ENCODE measurements around the gene DNAJC12.
"Not testable (repeated sequence)": the region's sequence is repeated elsewhere in the genome, so short reads cannot be mapped to it uniquely, and the experiment has no call there.

DNAJC12 gene

DNA sequence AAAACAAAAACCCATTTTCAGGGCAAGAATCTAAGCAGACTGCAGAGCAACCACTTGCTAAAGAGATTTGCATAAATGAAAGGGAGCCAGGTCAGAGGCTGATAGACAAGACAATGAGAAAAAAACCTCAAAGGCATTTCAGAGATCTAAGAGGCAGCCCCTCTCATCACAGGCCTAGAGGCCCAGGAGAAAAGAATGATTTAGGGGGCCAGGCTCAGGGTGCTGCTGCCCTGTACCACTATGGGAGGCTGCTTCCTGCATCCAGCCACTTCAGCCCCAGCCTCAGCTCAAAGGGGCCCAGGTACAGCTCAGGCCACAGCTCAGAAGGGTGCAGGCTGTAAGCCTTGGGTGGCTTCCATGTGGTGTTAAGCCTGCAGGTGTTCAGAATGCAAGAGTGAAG is 3.7 kb upstream of the DNAJC12 start:
- in situ Hi-C loops (cut with MboI; ENCODE audit: low sequenced_read_pairs), result no loop called here

- in situ Hi-C loops (cut with MboI; ENCODE audit: low sequenced_read_pairs), result no loop called here
These were observed 2.0 kb upstream of the DNAJC12 start for GRCh38 chr10:67839951-67840350.

- in situ Hi-C loops (cut with MboI; ENCODE audit: low sequenced_read_pairs), result not testable (repeated sequence)
These were observed 1.5 kb upstream of the DNAJC12 start for GRCh38 chr10:67839511-67839910.

GRCh38 chr10:67836972-67837371 is 1.0 kb downstream of the DNAJC12 start:
- in situ Hi-C loops (cut with MboI; ENCODE audit: low sequenced_read_pairs), result no loop called here

DNA sequence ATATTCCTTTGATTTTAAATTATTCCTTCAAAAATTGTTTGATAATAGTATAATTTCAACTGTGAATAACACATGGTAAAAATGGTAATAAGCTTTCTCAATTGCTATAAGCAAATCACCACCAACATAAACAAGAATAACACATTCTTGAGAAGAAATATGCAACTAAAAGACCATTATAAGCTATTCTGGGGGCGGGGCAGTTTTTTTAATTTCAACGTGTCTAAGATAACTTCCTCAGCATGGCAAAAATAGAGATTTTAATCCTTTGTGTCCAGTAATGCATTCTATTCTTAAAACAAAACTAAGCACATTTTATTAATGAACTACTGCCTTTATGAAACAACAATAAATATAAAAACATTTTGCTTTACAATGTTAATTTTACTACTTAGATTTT is 1.5 kb downstream of the DNAJC12 start:
- in situ Hi-C loops (cut with MboI; ENCODE audit: low sequenced_read_pairs), result no loop called here

DNA sequence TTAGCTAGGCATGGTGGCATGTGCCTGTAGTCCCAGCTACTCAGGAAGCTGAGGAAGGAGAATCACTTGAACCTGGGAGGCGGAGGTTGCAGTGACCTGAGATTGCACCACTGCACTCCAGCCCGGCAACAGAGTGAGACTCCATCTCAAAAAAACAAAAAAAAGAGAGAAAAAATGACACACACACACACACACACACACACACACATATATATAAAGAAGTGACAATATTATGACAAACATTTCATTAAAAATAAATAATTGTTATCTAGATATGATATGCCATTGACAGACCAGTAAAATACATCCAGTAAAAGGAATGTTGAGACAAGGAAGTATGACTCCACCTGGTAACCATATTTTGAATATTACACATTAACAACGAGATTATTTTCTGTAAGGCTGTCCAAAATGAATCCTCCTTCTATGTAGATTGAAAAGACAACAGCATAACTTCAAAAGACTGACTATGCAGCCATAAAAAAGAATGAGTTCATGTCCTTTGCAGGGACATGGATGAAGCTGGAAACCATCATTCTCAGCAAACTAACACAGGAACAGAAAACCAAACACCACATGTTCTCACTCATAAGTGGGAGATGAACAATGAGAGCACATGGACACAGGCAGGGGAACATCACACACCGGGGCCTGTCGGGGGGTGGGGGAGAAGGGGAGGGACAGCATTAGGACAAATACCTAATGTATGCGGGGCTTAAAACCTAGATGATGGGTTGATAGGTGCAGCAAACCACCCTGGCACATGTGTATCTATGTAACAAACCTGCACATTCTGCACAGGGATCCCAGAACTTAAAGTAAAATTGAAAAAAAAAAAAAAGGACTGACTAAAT is 2.2 kb downstream of the DNAJC12 start:
- in situ Hi-C loops (cut with MboI; ENCODE audit: low sequenced_read_pairs), result not testable (repeated sequence)

- in situ Hi-C loops (cut with MboI; ENCODE audit: low sequenced_read_pairs), result no loop called here
These were observed 3.6 kb downstream of the DNAJC12 start for GRCh38 chr10:67834375-67834774.

DNA sequence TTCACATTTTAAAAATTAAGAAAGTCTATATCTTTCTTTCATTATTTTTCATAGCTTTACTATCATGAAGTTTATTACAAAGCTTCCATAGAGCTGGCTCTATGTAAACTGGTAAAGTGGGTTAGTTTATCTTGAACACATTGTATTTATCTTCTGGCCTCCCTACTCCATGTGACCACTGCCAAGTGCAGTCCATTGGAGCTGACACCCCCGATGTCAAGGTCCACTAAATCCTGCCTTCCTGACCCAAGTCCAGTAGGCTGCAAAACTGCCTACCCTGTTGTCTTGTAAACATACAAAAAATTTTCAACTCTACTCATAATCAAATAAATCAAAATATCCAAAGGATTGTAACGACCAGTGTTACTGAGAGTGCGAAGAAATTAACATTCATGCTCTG is 10.2 kb downstream of the DNAJC12 start:
- in situ Hi-C loops (cut with MboI; ENCODE audit: low sequenced_read_pairs), result no loop called here

DNA sequence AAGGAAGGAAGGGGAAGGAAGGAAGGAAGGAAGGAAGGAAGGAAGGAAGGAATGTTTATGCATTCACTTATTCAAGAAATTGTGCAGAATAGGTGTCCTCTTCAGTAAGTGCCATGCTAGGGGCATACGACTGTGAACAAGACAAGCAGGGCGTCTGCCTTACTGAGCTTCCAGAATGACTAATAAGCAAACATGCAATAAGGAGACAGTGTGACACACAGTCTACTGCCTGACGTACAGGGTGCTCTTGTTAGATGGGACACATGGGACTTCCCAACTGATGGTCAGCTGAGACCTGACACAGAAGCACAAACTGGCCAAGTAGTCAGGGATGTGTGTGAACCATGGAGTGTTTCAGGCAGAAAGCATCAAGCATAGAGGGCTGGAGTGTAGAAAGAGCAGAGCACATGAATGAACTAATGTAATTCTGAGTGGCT is 18.2 kb downstream of the DNAJC12 start:
- in situ Hi-C loops (cut with MboI; ENCODE audit: low sequenced_read_pairs), result no loop called here

DNA sequence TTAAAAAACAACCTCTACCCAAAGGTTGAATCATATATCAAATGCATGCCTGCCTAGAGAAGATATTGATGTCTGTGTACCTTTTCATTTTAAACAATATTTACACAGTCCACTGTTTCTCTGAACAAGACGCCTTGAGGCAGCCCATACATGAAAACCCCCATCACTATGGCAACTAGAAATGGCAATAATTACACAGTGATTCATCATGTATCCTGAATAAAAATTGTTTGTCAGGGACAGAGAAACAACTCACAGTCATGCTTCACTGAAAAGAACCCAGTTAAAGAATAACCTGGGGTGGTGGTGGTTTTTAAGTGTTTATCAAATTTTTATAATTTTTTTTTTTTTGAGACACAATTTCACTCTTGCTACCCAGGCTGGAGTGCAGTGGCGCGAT is 19.7 kb downstream of the DNAJC12 start:
- in situ Hi-C loops (cut with MboI; ENCODE audit: low sequenced_read_pairs), result no loop called here

- in situ Hi-C loops (cut with MboI; ENCODE audit: low sequenced_read_pairs), result no loop called here
These were observed 21.3 kb downstream of the DNAJC12 start for GRCh38 chr10:67816719-67817118.

DNA sequence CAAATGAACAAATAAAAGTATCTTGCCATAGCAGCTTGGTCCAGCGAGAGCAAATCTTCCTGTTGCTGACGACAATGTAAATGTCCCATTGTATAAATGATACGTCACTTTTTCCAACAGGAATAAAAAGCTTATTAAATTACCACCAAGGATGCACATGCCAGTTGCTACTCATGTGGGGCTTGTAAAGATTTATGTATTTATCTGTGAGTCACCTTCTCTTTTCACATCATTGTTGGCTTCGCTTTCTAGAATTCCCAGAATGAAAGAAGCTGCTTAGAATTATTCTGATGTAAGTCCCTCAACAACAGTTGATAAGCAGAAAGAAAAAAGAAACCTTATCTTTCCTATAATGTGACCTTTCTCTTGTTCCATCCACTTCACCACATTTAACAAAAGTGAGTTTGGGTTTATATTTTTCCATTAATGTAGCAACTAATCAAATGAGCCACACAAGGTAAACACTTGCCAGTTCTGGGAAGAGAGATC is 22.4 kb downstream of the DNAJC12 start:
- in situ Hi-C loops (cut with MboI; ENCODE audit: low sequenced_read_pairs), result no loop called here

DNA sequence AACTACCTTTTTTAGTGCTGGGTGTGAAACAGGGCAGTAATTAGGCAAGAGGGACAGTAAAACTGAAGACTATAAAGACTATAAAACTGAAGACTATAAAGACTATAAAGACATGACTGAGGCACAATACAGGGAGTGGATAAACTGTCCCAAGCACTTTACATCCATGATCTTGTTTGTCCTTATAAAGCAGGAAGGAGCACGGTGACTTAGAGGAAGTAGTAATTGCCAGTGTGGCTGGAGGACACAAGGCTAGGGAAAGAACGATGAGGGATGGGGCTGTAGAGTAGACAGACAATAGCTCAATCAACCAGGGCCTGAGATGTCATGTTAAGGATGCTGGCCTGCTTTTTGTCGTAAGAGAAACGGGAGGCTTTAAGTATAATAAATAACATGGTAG is 26.0 kb downstream of the DNAJC12 start:
- in situ Hi-C loops (cut with MboI; ENCODE audit: low sequenced_read_pairs), result no loop called here

GRCh38 chr10:67809107-67809506 is 28.9 kb downstream of the DNAJC12 start:
- in situ Hi-C loops (cut with MboI; ENCODE audit: low sequenced_read_pairs), result no loop called here

GRCh38 chr10:67808704-67809103 is 29.3 kb downstream of the DNAJC12 start:
- in situ Hi-C loops (cut with MboI; ENCODE audit: low sequenced_read_pairs), result no loop called here

DNA sequence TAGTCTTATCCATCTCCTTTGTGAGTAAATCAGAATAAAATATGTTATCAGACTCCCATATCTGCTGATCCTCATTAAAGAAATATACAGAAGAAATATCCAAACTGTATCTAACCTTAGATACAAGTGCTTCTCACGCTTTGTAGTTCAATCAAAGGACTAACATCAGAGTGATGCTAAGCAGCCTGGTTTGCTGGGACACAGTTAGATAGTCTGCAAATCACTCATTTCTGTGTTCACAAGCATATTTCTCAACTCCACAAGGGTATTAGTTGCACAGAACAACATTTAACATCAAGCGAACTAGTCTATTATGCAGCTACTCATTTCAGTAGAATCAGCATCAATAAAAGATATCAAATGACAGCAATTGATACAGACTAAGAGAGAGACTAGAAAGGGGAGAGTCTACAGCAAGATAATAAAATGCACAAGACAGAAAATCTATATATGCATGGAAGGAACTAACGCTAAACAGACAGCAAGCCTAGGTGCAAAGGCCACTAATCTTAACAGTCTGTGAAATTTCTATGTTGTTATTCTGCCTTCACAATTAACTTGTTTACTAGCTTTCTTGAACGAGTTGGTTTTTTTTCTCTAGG is 30.0 kb downstream of the DNAJC12 start:
- in situ Hi-C loops (cut with MboI; ENCODE audit: low sequenced_read_pairs), result no loop called here

DNA sequence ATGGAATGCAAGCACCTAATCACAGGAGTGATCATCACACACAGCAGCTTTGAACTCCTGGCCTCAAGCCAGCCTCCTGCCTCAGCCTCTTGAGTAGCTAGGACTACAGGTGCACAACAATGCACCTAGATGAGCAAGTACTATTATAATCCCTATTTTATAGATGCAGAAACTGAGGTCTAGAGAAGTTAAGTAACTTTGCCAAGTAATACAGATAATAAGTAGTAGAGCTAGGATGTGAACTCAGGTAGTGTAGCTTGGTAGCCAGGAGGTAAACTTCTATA is 33.7 kb downstream of the DNAJC12 start:
- in situ Hi-C loops (cut with MboI; ENCODE audit: low sequenced_read_pairs), result no loop called here

GRCh38 chr10:67803588-67804394 is 34.2 kb downstream of the DNAJC12 start:
- in situ Hi-C loops (cut with MboI; ENCODE audit: low sequenced_read_pairs), result no loop called here

GRCh38 chr10:67802767-67803538 is 35.0 kb downstream of the DNAJC12 start:
- in situ Hi-C loops (cut with MboI; ENCODE audit: low sequenced_read_pairs), result no loop called here

DNA sequence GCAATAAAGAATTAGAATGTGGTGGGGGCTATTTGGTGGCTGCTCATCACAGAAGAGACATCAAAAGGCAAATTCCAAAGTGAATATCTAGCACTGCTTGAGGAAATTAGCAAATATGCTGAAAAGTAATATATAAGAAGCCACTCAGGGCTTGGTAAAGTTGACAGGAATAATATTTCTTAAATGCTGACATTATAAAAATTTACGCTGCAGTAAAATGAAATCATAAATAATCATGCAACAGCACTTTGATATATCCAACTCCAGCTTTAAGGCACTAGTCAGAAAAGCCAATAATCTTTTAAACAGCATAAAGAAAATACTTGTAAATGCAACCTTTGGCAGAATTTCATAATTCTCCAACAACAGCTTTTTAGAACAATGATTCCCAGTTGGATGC is 36.9 kb downstream of the DNAJC12 start:
- in situ Hi-C loops (cut with MboI; ENCODE audit: low sequenced_read_pairs), result no loop called here

- in situ Hi-C loops (cut with MboI; ENCODE audit: low sequenced_read_pairs), result no loop called here
These were observed 43.0 kb downstream of the DNAJC12 start for GRCh38 chr10:67794909-67795460.
